Gastroesophageal sphincter (tissue), 4 donors: ENCODE results near the gene RAI1. TPM values are rescaled to one million over a fixed set of nuclear protein-coding genes. Genes with fewer than 3 reads are reported as not detected.

Experiments
- ATAC-seq: fragments of 150-250 bp; one replicate; pipeline ENCODE4 v1.9.1; 2016; ENCODE audit warnings: mild to moderate bottlenecking, moderate library complexity
- H3K27ac ChIP-seq, 4 donors: fragments of 200-600 bp; sonication (generic) in 3 of 4; 1 replicate in 3 of 4; 2 replicates in 1 of 4; pipeline ENCODE4 v1.5.1; 2016 to 2019
- H3K27me3 ChIP-seq: fragments of 200-600 bp; sonication (generic); one replicate; pipeline ENCODE4 v1.5.1; 2019
- H3K36me3 ChIP-seq, 2 donors: fragments of 200-600 bp; sonication (generic); one replicate each; pipeline ENCODE4 v1.5.1; 2019; ENCODE audit warnings: control low read depth in 1 of 2
- H3K4me1 ChIP-seq, 3 donors: fragments of 200-600 bp; sonication (generic); 1 replicate in 2 of 3; 2 replicates in 1 of 3; pipeline ENCODE4 v1.5.1; 2016 to 2019; ENCODE audit warnings: control low read depth in 2 of 3
- H3K4me3 ChIP-seq, 2 donors: fragments of 200-600 bp; sonication (generic); one replicate each; pipeline ENCODE4 v1.5.1; 2019; ENCODE audit warnings: mild to moderate bottlenecking in 1 of 2, moderate library complexity in 1 of 2
- H3K9me3 ChIP-seq, 3 donors: fragments of 200-600 bp; sonication (generic); one replicate each; pipeline ENCODE4 v1.5.1; 2017 to 2019; ENCODE audit warnings: control low read depth in 2 of 3
- CTCF ChIP-seq, 4 experiments: fragments of 200-600 bp in 2 of 4; fragments of 450-650 bp in 2 of 4; sonication (generic) in 1 of 4; IDR thresholded peaks; one replicate each; pipeline ENCODE4 v1.5.1; 2017 to 2019; ENCODE audit warnings: antibody characterized with exemption in 4 of 4, mild to moderate bottlenecking in 2 of 4, moderate library complexity in 2 of 4
- EP300 ChIP-seq: sonication (generic); formaldehyde crosslinking; IDR thresholded peaks from one replicate; pipeline ENCODE4 v1.6.1; 2017; ENCODE audit warnings: antibody characterized with exemption, mild to moderate bottlenecking
- POLR2A ChIP-seq, 2 donors: fragments of 450-650 bp; IDR thresholded peaks; one replicate each; pipeline ENCODE4 v1.6.1; 2017; ENCODE audit warnings: antibody characterized with exemption in 2 of 2, mild to moderate bottlenecking in 2 of 2, moderate library complexity in 1 of 2
- POLR2AphosphoS5 ChIP-seq: sonication (generic); formaldehyde crosslinking; IDR thresholded peaks from one replicate; pipeline ENCODE4 v1.6.1; 2017; ENCODE audit warnings: antibody characterized with exemption
- WGBS, 2 donors: methylation state at CpG; one replicate each; pipeline ENCODE4 v1.1.5; 2018; ENCODE audit warnings: low coverage in 1 of 2; 5-methylcytosine and 5-hydroxymethylcytosine counted together
- small RNA-seq, 4 donors: library from RNA; depleted of rRNA; stranded (forward); fragments of <200 nt; gene quantifications; one replicate each; pipeline ENCODE3, GENCODE V24; 2016
- total RNA-seq, 4 donors: library from RNA; depleted of rRNA; stranded (reverse); fragments of >200 nt; gene quantifications; one replicate each; pipeline ENCODE4 v1.1.0, GENCODE V29; 2016

The RAI1 gene
- total RNA-seq, 4 donors from 2014 or later: 15.9 to 39.7 (median 28.3) TPM

- no peak overlapping the region for H3K4me3 ChIP-seq
- H3K27ac ChIP-seq: no peak overlapping the region
- peaks cover 0 to 47% (median 16%) of the 10 kb centered on the region in 3 donors for H3K4me1 ChIP-seq
- H3K36me3 ChIP-seq: peaks cover 0 to 19% of the 10 kb centered on the region in 2 donors
- H3K9me3 ChIP-seq: no peaks in the 10 kb centered on the region
- H3K27me3 ChIP-seq: no peaks in the 10 kb centered on the region
- no peak for TF ChIP-seq POLR2AphosphoS5
- no peak for TF ChIP-seq CTCF (IDR thresholded peaks at IDR 0.05)
- no peak for TF ChIP-seq EP300
- no peak for TF ChIP-seq POLR2A (IDR thresholded peaks at IDR 0.05)
- no peak for ATAC-seq
- WGBS, 2 donors: 83% methylated on average over 1 of the region's 2 CpGs; no CpG with 5 or more reads in 1 of the 2 donors
These were observed 175.1 kb downstream of the RAI1 start for GRCh38 chr17:17856386-17856785.

GRCh38 chr17:17857496-17857895 lies 176.2 kb downstream of the RAI1 start:
- TF ChIP-seq POLR2A (IDR thresholded peaks at IDR 0.05): no peak
- TF ChIP-seq POLR2AphosphoS5: no peak
- TF ChIP-seq EP300: no peak
- no peak for TF ChIP-seq CTCF (IDR thresholded peaks at IDR 0.05)
- no peaks in the 10 kb centered on the region for H3K27me3 ChIP-seq
- H3K9me3 ChIP-seq: no peaks in the 10 kb centered on the region
- WGBS, 2 donors: 83 to 84% methylated on average over 4 of the region's 4 CpGs
- H3K36me3 ChIP-seq: peaks cover 0 to 24% of the 10 kb centered on the region in 2 donors
- H3K4me1 ChIP-seq: peaks cover 0 to 47% (median 16%) of the 10 kb centered on the region in 3 donors
- H3K27ac ChIP-seq: no peak overlapping the region
- no peak overlapping the region for H3K4me3 ChIP-seq
- no peak for ATAC-seq

GRCh38 chr17:17859909-17860765 lies 178.9 kb downstream of the RAI1 start:
- no peak overlapping the region for H3K4me3 ChIP-seq
- peak overlapping the region in 1 of 4 donors; percentile 19 for H3K27ac ChIP-seq
- 100% methylated on average over 2 of the region's 9 CpGs; no CpG with 5 or more reads in 1 of the 2 donors for WGBS, 2 donors
- peaks cover 0 to 26% (median 12%) of the 10 kb centered on the region in 3 donors for H3K4me1 ChIP-seq
- H3K27me3 ChIP-seq: no peaks in the 10 kb centered on the region
- H3K9me3 ChIP-seq: no peaks in the 10 kb centered on the region
- H3K36me3 ChIP-seq: peaks cover 0 to 29% of the 10 kb centered on the region in 2 donors
- peak; percentile 79 for ATAC-seq
- peak; percentile 95 to 96 (median 96) for TF ChIP-seq CTCF (IDR thresholded peaks at IDR 0.05)
- TF ChIP-seq EP300: no peak

- Histone ChIP-seq H3K27me3 (no peaks in the 10 kb centered on the region), H3K4me1 (peaks cover 0 to 20% (median 8%) of the 10 kb centered on the region in 3 donors), H3K27ac (no peak overlapping the region), H3K36me3 (peaks cover 0 to 30% of the 10 kb centered on the region in 2 donors), H3K4me3 (no peak overlapping the region), H3K9me3 (no peaks in the 10 kb centered on the region)
- WGBS, 2 donors: 79% methylated on average over 4 of the region's 5 CpGs; no CpG with 5 or more reads in 1 of the 2 donors
- no peak for TF ChIP-seq POLR2A (IDR thresholded peaks at IDR 0.05)
- no peak for TF ChIP-seq EP300
- no peak for TF ChIP-seq POLR2AphosphoS5
- no peak for TF ChIP-seq CTCF (IDR thresholded peaks at IDR 0.05)
- ATAC-seq: no peak
These were observed 179.5 kb downstream of the RAI1 start for GRCh38 chr17:17860766-17861107.

Small RNA genes within 50 kb of the gene (small RNA-seq; reads per million reads assigned to genes)
- 0 to 0.38 (median 0.06) reads per million in 4 donors for gene MIR33B
- 0 to 0.26 (median 0.04) reads per million in 4 donors for gene MIR6777
- gene RF02177: 0 reads per million in 4 donors
- gene RF02178: 0 reads per million in 4 donors

Other genes starting within 250 kb of the RAI1 start
- 10 to 100 TPM in 3 of 4 donors, 1 to 10 TPM in 1; 9.1 to 19.5 (median 16.6) TPM for gene MED9, start 204.5 kb upstream of the RAI1 start, total RNA-seq
- gene RASD1, start 185.1 kb upstream of the RAI1 start, total RNA-seq: 10 to 100 TPM in 1 of 4 donors, 1 to 10 TPM in 3; 2.6 to 24.6 (median 5.1) TPM
- gene PEMT, start 89.8 kb upstream of the RAI1 start, total RNA-seq: 10 to 100 TPM in 3 of 4 donors, 1 to 10 TPM in 1; 8.6 to 20.7 (median 17.5) TPM
- 10 to 100 TPM; 16.1 to 90.7 (median 56.1) TPM for gene SREBF1, start 155.5 kb downstream of the RAI1 start, total RNA-seq